HepG2 (cell line): ENCODE measurements around the gene BAHCC1. TPM values are rescaled to one million over a fixed set of nuclear protein-coding genes. Genes with fewer than 3 reads are reported as not detected.

Experiments used
- AGO1 ChIP-seq: fragments of 200-400 bp; formaldehyde crosslinking; IDR thresholded peaks from 2 replicates; pipeline ENCODE4 v1.6.1; 2017; ENCODE audit warnings: mild to moderate bottlenecking, low read depth, low read length, moderate library complexity; ENCODE audit not compliant: poor library complexity, severe bottlenecking
- AKAP8 ChIP-seq: sonication (generic); formaldehyde crosslinking; IDR thresholded peaks from 2 replicates; pipeline ENCODE4 v1.5.1; 2020; ENCODE audit warnings: mild to moderate bottlenecking, missing genetic modification reagents
- CREM ChIP-seq, 2 experiments: sonication (generic) in 1 of 2; formaldehyde crosslinking in 1 of 2; IDR thresholded peaks; 2 replicates each; pipeline versions ENCODE4 v1.4.0 to v1.6.1; 2016 to 2020; ENCODE audit warnings: antibody characterized with exemption in 1 of 2, mild to moderate bottlenecking in 1 of 2, missing genetic modification reagents in 1 of 2
- FOSL1 ChIP-seq: sonication (generic); formaldehyde crosslinking; IDR thresholded peaks from 2 replicates; pipeline ENCODE4 v1.9.0; 2021; ENCODE audit warnings: missing genetic modification reagents, borderline replicate concordance
- TMF1 ChIP-seq: sonication (generic); formaldehyde crosslinking; IDR thresholded peaks from 2 replicates; pipeline ENCODE4 v1.8.1; 2022; ENCODE audit warnings: low read depth, missing genetic modification reagents
- ZNF121 ChIP-seq: sonication (generic); formaldehyde crosslinking; IDR thresholded peaks from 2 replicates; pipeline ENCODE4 v1.5.0; 2020; ENCODE audit warnings: mild to moderate bottlenecking, missing genetic modification reagents
- ZNF292 ChIP-seq: sonication (generic); formaldehyde crosslinking; IDR thresholded peaks from 2 replicates; pipeline ENCODE4 v1.8.1; 2022; ENCODE audit warnings: mild to moderate bottlenecking, low read depth, missing genetic modification reagents, borderline replicate concordance
- ZNF724P ChIP-seq: sonication (generic); formaldehyde crosslinking; IDR thresholded peaks from 2 replicates; pipeline ENCODE4 v1.8.0; 2022; ENCODE audit warnings: missing genetic modification reagents, borderline replicate concordance
- polyA plus RNA-seq, 8 experiments: library from polyadenylated mRNA; depleted of rRNA in 3 of 8; stranded (reverse) in 7 of 8; unstranded in 1 of 8; fragments of >200 nt; fragmentation: Illumina TruSeq in 4 of 8; extraction: Trizol in 4 of 8; gene quantifications; 2 replicates each; pipeline versions ENCODE4 v1.2.1 to v1.2.3, GENCODE V29; 2011 to 2016; ENCODE audit warnings: low read depth in 4 of 8, missing spikeins in 1 of 8, mixed read lengths in 1 of 8; ENCODE audit not compliant: insufficient read depth in 1 of 8
- total RNA-seq, 5 experiments: library from RNA; depleted of rRNA; stranded (reverse); fragments of >200 nt; fragmentation: Illumina TruSeq; extraction: Trizol; gene quantifications; 2 replicates each; pipeline ENCODE4 v1.2.3, GENCODE V29; 2016; ENCODE audit warnings: low read depth in 1 of 5
- TF ChIP-seq, protein P1 (sequence below), 2 experiments: fragments of 450-650 bp in 1 of 2; sonication (generic) in 1 of 2; formaldehyde crosslinking in 1 of 2; IDR thresholded peaks; 2 replicates each; pipeline versions ENCODE4 v1.6.1 to v1.8.0; 2016 to 2022; ENCODE audit warnings: antibody characterized with exemption in 1 of 2, mild to moderate bottlenecking in 1 of 2, missing genetic modification reagents in 1 of 2
- TF ChIP-seq, protein P2 (sequence below): sonication (generic); formaldehyde crosslinking; IDR thresholded peaks from 2 replicates; pipeline ENCODE4 v1.5.1; 2020; ENCODE audit warnings: missing genetic modification reagents, mild to moderate bottlenecking, borderline replicate concordance

The BAHCC1 gene
- total and polyA plus RNA-seq, 2 of the 13 experiments (the other 11 are each of a cell fraction or from before 2014, with no cell fraction given): 1.4 to 1.7 TPM

- TF ChIP-seq FOSL1 (CRISPR knock-in tag) (no peak), ZNF724P (CRISPR knock-in tag) (peak; percentile 96), TMF1 (CRISPR knock-in tag) (peak; percentile 91), ZNF292 (CRISPR knock-in tag) (peak; percentile 80), CREM (IDR thresholded peaks at IDR 0.05) (peak; percentile 78), CREM (CRISPR knock-in tag; IDR thresholded peaks at IDR 0.05) (no peak), ZNF121 (CRISPR knock-in tag) (no peak), AKAP8 (CRISPR knock-in tag) (peak; percentile 88; the same call in 1 of the 2 replicates), AGO1 (peak; percentile 97)
- TF ChIP-seq, protein P1, sequence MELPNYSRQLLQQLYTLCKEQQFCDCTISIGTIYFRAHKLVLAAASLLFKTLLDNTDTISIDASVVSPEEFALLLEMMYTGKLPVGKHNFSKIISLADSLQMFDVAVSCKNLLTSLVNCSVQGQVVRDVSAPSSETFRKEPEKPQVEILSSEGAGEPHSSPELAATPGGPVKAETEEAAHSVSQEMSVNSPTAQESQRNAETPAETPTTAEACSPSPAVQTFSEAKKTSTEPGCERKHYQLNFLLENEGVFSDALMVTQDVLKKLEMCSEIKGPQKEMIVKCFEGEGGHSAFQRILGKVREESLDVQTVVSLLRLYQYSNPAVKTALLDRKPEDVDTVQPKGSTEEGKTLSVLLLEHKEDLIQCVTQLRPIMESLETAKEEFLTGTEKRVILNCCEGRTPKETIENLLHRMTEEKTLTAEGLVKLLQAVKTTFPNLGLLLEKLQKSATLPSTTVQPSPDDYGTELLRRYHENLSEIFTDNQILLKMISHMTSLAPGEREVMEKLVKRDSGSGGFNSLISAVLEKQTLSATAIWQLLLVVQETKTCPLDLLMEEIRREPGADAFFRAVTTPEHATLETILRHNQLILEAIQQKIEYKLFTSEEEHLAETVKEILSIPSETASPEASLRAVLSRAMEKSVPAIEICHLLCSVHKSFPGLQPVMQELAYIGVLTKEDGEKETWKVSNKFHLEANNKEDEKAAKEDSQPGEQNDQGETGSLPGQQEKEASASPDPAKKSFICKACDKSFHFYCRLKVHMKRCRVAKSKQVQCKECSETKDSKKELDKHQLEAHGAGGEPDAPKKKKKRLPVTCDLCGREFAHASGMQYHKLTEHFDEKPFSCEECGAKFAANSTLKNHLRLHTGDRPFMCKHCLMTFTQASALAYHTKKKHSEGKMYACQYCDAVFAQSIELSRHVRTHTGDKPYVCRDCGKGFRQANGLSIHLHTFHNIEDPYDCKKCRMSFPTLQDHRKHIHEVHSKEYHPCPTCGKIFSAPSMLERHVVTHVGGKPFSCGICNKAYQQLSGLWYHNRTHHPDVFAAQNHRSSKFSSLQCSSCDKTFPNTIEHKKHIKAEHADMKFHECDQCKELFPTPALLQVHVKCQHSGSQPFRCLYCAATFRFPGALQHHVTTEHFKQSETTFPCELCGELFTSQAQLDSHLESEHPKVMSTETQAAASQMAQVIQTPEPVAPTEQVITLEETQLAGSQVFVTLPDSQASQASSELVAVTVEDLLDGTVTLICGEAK (IDR thresholded peaks at IDR 0.05): no peak
- TF ChIP-seq, protein P1 (CRISPR knock-in tag; IDR thresholded peaks at IDR 0.05): 0 out of 2 replicates have a peak, but pooled peaks have one; percentile 65
- TF ChIP-seq, protein P2, sequence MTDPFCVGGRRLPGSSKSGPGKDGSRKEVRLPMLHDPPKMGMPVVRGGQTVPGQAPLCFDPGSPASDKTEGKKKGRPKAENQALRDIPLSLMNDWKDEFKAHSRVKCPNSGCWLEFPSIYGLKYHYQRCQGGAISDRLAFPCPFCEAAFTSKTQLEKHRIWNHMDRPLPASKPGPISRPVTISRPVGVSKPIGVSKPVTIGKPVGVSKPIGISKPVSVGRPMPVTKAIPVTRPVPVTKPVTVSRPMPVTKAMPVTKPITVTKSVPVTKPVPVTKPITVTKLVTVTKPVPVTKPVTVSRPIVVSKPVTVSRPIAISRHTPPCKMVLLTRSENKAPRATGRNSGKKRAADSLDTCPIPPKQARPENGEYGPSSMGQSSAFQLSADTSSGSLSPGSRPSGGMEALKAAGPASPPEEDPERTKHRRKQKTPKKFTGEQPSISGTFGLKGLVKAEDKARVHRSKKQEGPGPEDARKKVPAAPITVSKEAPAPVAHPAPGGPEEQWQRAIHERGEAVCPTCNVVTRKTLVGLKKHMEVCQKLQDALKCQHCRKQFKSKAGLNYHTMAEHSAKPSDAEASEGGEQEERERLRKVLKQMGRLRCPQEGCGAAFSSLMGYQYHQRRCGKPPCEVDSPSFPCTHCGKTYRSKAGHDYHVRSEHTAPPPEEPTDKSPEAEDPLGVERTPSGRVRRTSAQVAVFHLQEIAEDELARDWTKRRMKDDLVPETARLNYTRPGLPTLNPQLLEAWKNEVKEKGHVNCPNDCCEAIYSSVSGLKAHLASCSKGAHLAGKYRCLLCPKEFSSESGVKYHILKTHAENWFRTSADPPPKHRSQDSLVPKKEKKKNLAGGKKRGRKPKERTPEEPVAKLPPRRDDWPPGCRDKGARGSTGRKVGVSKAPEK: no peak; the same call in 1 of the 2 replicates
Measured at GRCh38 chr17:81394921-81395599, at the start of gene BAHCC1 (continued).
